IMR-90 (cell line): ENCODE results near the gene OPA3.

Source experiments
- BHLHE40 ChIP-seq: fragments of 150-350 bp; IDR thresholded peaks from 2 replicates; pipeline ENCODE4 v1.6.1; 2016; ENCODE audit warnings: mild to moderate bottlenecking, low read depth, low read length
- CEBPB ChIP-seq: IDR thresholded peaks from 2 replicates; pipeline ENCODE4 v1.6.1; 2012; ENCODE audit warnings: low read depth, low read length, improper control_type of control experiment
- MAFK ChIP-seq: IDR thresholded peaks from 2 replicates; pipeline ENCODE4 v1.6.1; 2012; ENCODE audit warnings: low read depth, low read length, improper control_type of control experiment
- MAZ ChIP-seq: IDR thresholded peaks from 2 replicates; pipeline ENCODE4 v1.6.1; 2012; ENCODE audit warnings: low read depth, mild to moderate bottlenecking, low read length, improper control_type of control experiment, moderate library complexity, borderline replicate concordance
- MXI1 ChIP-seq: IDR thresholded peaks from 2 replicates; pipeline ENCODE4 v1.6.1; 2012; ENCODE audit warnings: low read depth, mild to moderate bottlenecking, low read length, moderate library complexity, borderline replicate concordance
- POLR2A ChIP-seq: IDR thresholded peaks from 2 replicates; pipeline ENCODE4 v1.6.1; 2012; ENCODE audit warnings: mild to moderate bottlenecking, low read depth, low read length
- RAD21 ChIP-seq: IDR thresholded peaks from 2 replicates; pipeline ENCODE4 v1.6.1; 2012; ENCODE audit warnings: low read length, improper control_type of control experiment
- RCOR1 ChIP-seq: IDR thresholded peaks from 2 replicates; pipeline ENCODE4 v1.6.1; 2012; ENCODE audit warnings: mild to moderate bottlenecking, low read length, improper control_type of control experiment; ENCODE audit not compliant: insufficient replicate concordance
- RFX5 ChIP-seq: IDR thresholded peaks from 2 replicates; pipeline ENCODE4 v1.8.0; 2012; ENCODE audit warnings: low read depth, mild to moderate bottlenecking, low read length, moderate library complexity
- SMC3 ChIP-seq: fragments of 150-350 bp; IDR thresholded peaks from 2 replicates; pipeline ENCODE4 v1.6.1; 2016; ENCODE audit warnings: low read depth, mild to moderate bottlenecking, antibody characterized with exemption, low read length, moderate library complexity
- TF ChIP-seq, protein P1 (sequence below): conservative IDR thresholded peaks from 2 replicates; pipeline ENCODE4 v1.5.1; 2012; ENCODE audit warnings: mild to moderate bottlenecking, low read depth, low read length, improper control_type of control experiment
- TF ChIP-seq, protein P2 (sequence below): fragments of 150-350 bp; IDR thresholded peaks from 2 replicates; pipeline ENCODE4 v1.6.1; 2017; ENCODE audit warnings: mild to moderate bottlenecking, antibody characterized with exemption, low read length, low read depth
- TF ChIP-seq, protein P3 (sequence below): fragments of 150-350 bp; IDR thresholded peaks from 2 replicates; pipeline ENCODE4 v1.6.1; 2016; ENCODE audit warnings: low read depth, mild to moderate bottlenecking, low read length, moderate library complexity, borderline replicate concordance

DNA sequence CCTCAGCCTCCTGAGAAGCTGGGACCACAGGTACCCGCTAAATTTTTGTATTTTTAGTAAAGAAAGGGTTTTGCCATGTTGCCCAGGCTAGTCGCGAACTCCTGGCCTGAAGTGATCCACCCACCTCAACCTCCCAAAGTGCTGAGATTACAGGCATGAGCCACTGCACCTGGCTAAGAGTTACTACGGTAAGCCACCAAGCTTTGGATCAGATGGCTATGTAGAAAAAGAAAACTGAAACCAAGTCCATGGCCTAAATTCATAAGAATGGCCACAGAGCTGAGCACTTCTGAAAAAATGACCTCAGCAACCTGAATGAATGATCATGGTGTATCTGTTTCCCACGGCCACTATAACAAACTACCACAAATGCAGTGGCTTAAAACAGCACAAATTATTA, 9.4 kb downstream of the OPA3 start:
- TF ChIP-seq RAD21: no peak
- TF ChIP-seq MAFK: no peak
- TF ChIP-seq, protein P1, sequence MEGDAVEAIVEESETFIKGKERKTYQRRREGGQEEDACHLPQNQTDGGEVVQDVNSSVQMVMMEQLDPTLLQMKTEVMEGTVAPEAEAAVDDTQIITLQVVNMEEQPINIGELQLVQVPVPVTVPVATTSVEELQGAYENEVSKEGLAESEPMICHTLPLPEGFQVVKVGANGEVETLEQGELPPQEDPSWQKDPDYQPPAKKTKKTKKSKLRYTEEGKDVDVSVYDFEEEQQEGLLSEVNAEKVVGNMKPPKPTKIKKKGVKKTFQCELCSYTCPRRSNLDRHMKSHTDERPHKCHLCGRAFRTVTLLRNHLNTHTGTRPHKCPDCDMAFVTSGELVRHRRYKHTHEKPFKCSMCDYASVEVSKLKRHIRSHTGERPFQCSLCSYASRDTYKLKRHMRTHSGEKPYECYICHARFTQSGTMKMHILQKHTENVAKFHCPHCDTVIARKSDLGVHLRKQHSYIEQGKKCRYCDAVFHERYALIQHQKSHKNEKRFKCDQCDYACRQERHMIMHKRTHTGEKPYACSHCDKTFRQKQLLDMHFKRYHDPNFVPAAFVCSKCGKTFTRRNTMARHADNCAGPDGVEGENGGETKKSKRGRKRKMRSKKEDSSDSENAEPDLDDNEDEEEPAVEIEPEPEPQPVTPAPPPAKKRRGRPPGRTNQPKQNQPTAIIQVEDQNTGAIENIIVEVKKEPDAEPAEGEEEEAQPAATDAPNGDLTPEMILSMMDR: no peak
- TF ChIP-seq SMC3: no peak
- no peak for TF ChIP-seq POLR2A
- no peak for TF ChIP-seq MXI1
- no peak for TF ChIP-seq RCOR1
- no peak for TF ChIP-seq RFX5
- TF ChIP-seq, protein P2, sequence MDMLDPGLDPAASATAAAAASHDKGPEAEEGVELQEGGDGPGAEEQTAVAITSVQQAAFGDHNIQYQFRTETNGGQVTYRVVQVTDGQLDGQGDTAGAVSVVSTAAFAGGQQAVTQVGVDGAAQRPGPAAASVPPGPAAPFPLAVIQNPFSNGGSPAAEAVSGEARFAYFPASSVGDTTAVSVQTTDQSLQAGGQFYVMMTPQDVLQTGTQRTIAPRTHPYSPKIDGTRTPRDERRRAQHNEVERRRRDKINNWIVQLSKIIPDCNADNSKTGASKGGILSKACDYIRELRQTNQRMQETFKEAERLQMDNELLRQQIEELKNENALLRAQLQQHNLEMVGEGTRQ: no peak
- no peak for TF ChIP-seq CEBPB
- no peak for TF ChIP-seq BHLHE40
- TF ChIP-seq, protein P3, sequence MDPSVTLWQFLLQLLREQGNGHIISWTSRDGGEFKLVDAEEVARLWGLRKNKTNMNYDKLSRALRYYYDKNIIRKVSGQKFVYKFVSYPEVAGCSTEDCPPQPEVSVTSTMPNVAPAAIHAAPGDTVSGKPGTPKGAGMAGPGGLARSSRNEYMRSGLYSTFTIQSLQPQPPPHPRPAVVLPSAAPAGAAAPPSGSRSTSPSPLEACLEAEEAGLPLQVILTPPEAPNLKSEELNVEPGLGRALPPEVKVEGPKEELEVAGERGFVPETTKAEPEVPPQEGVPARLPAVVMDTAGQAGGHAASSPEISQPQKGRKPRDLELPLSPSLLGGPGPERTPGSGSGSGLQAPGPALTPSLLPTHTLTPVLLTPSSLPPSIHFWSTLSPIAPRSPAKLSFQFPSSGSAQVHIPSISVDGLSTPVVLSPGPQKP: no peak
- no peak for TF ChIP-seq MAZ
